Liver (tissue), 9 donors: ENCODE data around the gene AGBL4. TPM values are rescaled to one million over a fixed set of nuclear protein-coding genes. Genes with fewer than 3 reads are reported as not detected.

ENCODE experiments used
- DNase-seq: peaks from one replicate; pipeline ENCODE4 v3.0.0-alpha.2; 2017; ENCODE audit warnings: low spot score
- H3K27ac ChIP-seq, 2 donors: one replicate each; pipeline ENCODE4 v1.7.0; 2013; ENCODE audit warnings: inconsistent platforms in 2 of 2, low read length in 2 of 2, control low read depth in 1 of 2, low read depth in 1 of 2, mild to moderate bottlenecking in 1 of 2
- H3K27me3 ChIP-seq, 4 donors: one replicate each; pipeline versions ENCODE4 v1.6.1 to v1.7.0; 2013; ENCODE audit warnings: low read length in 3 of 4, inconsistent platforms in 1 of 4, mild to moderate bottlenecking in 1 of 4, moderate library complexity in 1 of 4; ENCODE audit not compliant: control insufficient read depth in 4 of 4, insufficient read depth in 4 of 4
- H3K36me3 ChIP-seq, 4 donors: one replicate each; pipeline versions ENCODE4 v1.6.1 to v1.7.0; 2013; ENCODE audit warnings: low read length in 3 of 4, mild to moderate bottlenecking in 3 of 4, low read depth in 1 of 4, moderate library complexity in 1 of 4; ENCODE audit not compliant: control insufficient read depth in 4 of 4, insufficient read depth in 3 of 4
- H3K4me1 ChIP-seq, 4 donors: one replicate each; pipeline versions ENCODE4 v1.6.1 to v1.7.0; 2013; ENCODE audit warnings: low read length in 3 of 4, mild to moderate bottlenecking in 3 of 4, moderate library complexity in 1 of 4; ENCODE audit not compliant: control insufficient read depth in 4 of 4, insufficient read depth in 4 of 4
- H3K4me3 ChIP-seq, 3 donors: one replicate each; pipeline versions ENCODE4 v1.6.1 to v1.7.0; 2013; ENCODE audit warnings: low read length in 3 of 3, control low read depth in 1 of 3, low read depth in 1 of 3, mild to moderate bottlenecking in 1 of 3
- H3K9ac ChIP-seq, 2 donors: one replicate each; pipeline ENCODE4 v1.7.0; 2013; ENCODE audit warnings: low read length in 2 of 2, mild to moderate bottlenecking in 2 of 2, moderate library complexity in 2 of 2, control low read depth in 1 of 2, low read depth in 1 of 2
- H3K9me3 ChIP-seq, 4 donors: one replicate each; pipeline versions ENCODE4 v1.6.1 to v1.7.0; 2013; ENCODE audit warnings: low read length in 3 of 4; ENCODE audit not compliant: control insufficient read depth in 4 of 4
- ATF3 ChIP-seq: IDR thresholded peaks from 2 replicates; pipeline ENCODE4 v1.6.1; 2016; ENCODE audit warnings: antibody characterized with exemption
- CTCF ChIP-seq: fragments of 150-350 bp; IDR thresholded peaks from 2 replicates; pipeline ENCODE4 v1.5.1; 2017; ENCODE audit warnings: improper control_type of control experiment, low read depth, low read length; ENCODE audit not compliant: missing input control
- EGR1 ChIP-seq, 2 donors: IDR thresholded peaks; 2 replicates each; pipeline ENCODE4 v1.6.1; 2016 to 2018; ENCODE audit warnings: antibody characterized with exemption in 2 of 2, low read depth in 2 of 2
- FOXA1 ChIP-seq: IDR thresholded peaks from 2 replicates; pipeline ENCODE4 v1.6.1; 2016; ENCODE audit warnings: antibody characterized with exemption
- FOXA2 ChIP-seq: IDR thresholded peaks from 2 replicates; pipeline ENCODE4 v1.6.1; 2016; ENCODE audit warnings: antibody characterized with exemption
- GABPA ChIP-seq, 2 donors: IDR thresholded peaks in 1 of 2; conservative IDR thresholded peaks in 1 of 2; 2 replicates each; pipeline ENCODE4 v1.6.1; 2016; ENCODE audit warnings: antibody characterized with exemption in 2 of 2, mild to moderate bottlenecking in 1 of 2, moderate library complexity in 1 of 2
- HNF4A ChIP-seq, 2 donors: conservative IDR thresholded peaks; 2 replicates each; pipeline ENCODE4 v1.6.1; 2016; ENCODE audit warnings: antibody characterized with exemption in 2 of 2, mild to moderate bottlenecking in 2 of 2
- HNF4G ChIP-seq: IDR thresholded peaks from 2 replicates; pipeline ENCODE4 v1.6.1; 2016; ENCODE audit warnings: antibody characterized with exemption
- JUND ChIP-seq, 2 donors: IDR thresholded peaks; 2 replicates each; pipeline ENCODE4 v1.6.1; 2016; ENCODE audit warnings: antibody characterized with exemption in 2 of 2
- MAX ChIP-seq: IDR thresholded peaks from 2 replicates; pipeline ENCODE4 v1.6.1; 2016; ENCODE audit warnings: antibody characterized with exemption
- NR2F2 ChIP-seq: IDR thresholded peaks from 2 replicates; pipeline ENCODE4 v1.6.1; 2016; ENCODE audit warnings: antibody characterized with exemption
- RAD21 ChIP-seq, 2 donors: IDR thresholded peaks; 2 replicates each; pipeline ENCODE4 v1.6.1; 2016; ENCODE audit warnings: antibody characterized with exemption in 2 of 2, mild to moderate bottlenecking in 2 of 2
- REST ChIP-seq: IDR thresholded peaks from 2 replicates; pipeline ENCODE4 v1.6.1; 2016; ENCODE audit warnings: antibody characterized with exemption, mild to moderate bottlenecking
- RXRA ChIP-seq, 2 donors: IDR thresholded peaks; 2 replicates each; pipeline ENCODE4 v1.6.1; 2017 to 2018; ENCODE audit warnings: antibody characterized with exemption in 2 of 2, mild to moderate bottlenecking in 1 of 2
- SP1 ChIP-seq: IDR thresholded peaks from 2 replicates; pipeline ENCODE4 v1.6.1; 2018; ENCODE audit warnings: antibody characterized with exemption, mild to moderate bottlenecking
- TAF1 ChIP-seq: conservative IDR thresholded peaks from 2 replicates; pipeline ENCODE4 v1.6.1; 2016; ENCODE audit warnings: antibody characterized with exemption, mild to moderate bottlenecking
- YY1 ChIP-seq: IDR thresholded peaks from 2 replicates; pipeline ENCODE4 v1.6.1; 2016; ENCODE audit warnings: antibody characterized with exemption, mild to moderate bottlenecking
- ZBTB33 ChIP-seq: IDR thresholded peaks from 2 replicates; pipeline ENCODE4 v1.6.1; 2016; ENCODE audit warnings: antibody characterized with exemption
- WGBS: extraction: QIAGEN DNeasy Blood & Tissue Kit; methylation state at CpG from one replicate; pipeline ENCODE4 v1.1.7; 2013; 5-methylcytosine and 5-hydroxymethylcytosine counted together
- polyA plus RNA-seq, 2 donors: library from polyadenylated mRNA; stranded (reverse) in 1 of 2; unstranded in 1 of 2; fragments of 200-250 nt in 1 of 2; fragments of >200 nt in 1 of 2; fragmentation: Nextera tagmentation in 1 of 2; extraction: Ambion mirVana in 1 of 2; gene quantifications; one replicate each; pipeline versions ENCODE4 v1.2.1 to v1.2.3, GENCODE V29; 2013 to 2015
- total RNA-seq, 2 donors: library from RNA; depleted of rRNA; stranded (reverse); fragments of >200 nt; gene quantifications; one replicate each; pipeline ENCODE4 v1.2.3, GENCODE V29; 2014
- donor health status: healthy.
- donor health status: healthy.
- donor health status: healthy.
- donor health status: healthy.
- donor health status: healthy.

Gene AGBL4
- total and polyA plus RNA-seq, 4 donors = 0.75 to 0.76 TPM; not detected in 2

- no peak overlapping the region for H3K9ac ChIP-seq
- H3K4me3 ChIP-seq = no peak overlapping the region
- peaks cover 29 to 47% (median 41%) of the 10 kb centered on the region in 4 donors for H3K4me1 ChIP-seq
- no peaks in the 10 kb centered on the region for H3K27me3 ChIP-seq
- DNase-seq = peak; percentile 57
- H3K27ac ChIP-seq = peak overlapping the region; percentile 52 to 85
- H3K36me3 ChIP-seq = no peaks in the 10 kb centered on the region
- no peaks in the 10 kb centered on the region for H3K9me3 ChIP-seq
- TF ChIP-seq EGR1 (IDR thresholded peaks at IDR 0.05; ENCODE audit: low read depth in 2 of 2) = no peak
- TF ChIP-seq FOXA1 = no peak
- peak in 1 of 2 donors; percentile 19 for TF ChIP-seq GABPA (IDR thresholded peaks at IDR 0.05 in 1 of 2, conservative IDR thresholded peaks at IDR 0.05 in 1 of 2)
- peak; percentile 27 for TF ChIP-seq YY1
- TF ChIP-seq REST = no peak
- TF ChIP-seq SP1 = peak; percentile 29
- peak; percentile 80 to 82 for TF ChIP-seq RAD21 (IDR thresholded peaks at IDR 0.05)
- no peak for TF ChIP-seq TAF1
- TF ChIP-seq HNF4G = peak; percentile 16
- TF ChIP-seq CTCF = peak; percentile 78
- no peak for TF ChIP-seq ZBTB33
- peak in 1 of 2 donors; percentile 38 for TF ChIP-seq JUND (IDR thresholded peaks at IDR 0.05)
- TF ChIP-seq RXRA (IDR thresholded peaks at IDR 0.05) = peak; percentile 51 to 80
- no peak for TF ChIP-seq ATF3
- peak; percentile 72 to 87 for TF ChIP-seq HNF4A (conservative IDR thresholded peaks at IDR 0.05)
- TF ChIP-seq NR2F2 = no peak
- peak; percentile 74 for TF ChIP-seq MAX
- TF ChIP-seq FOXA2 = no peak
- WGBS = 50% methylated on average over 22 of the region's 22 CpGs
Observed at GRCh38 chr1:48677306-48678287, 1346.2 kb downstream of the AGBL4 start.
